Activated CD4-positive, CD25-positive, alpha-beta regulatory T cell (primary cell): Measurements from ENCODE around the gene DNAH5.

Source experiments
- DNase-seq, 4 experiments: peaks; one replicate each; lab custom pipeline; 2025; lab: John Stamatoyannopoulos, UW

The DNAH5 gene

GRCh38 chr5:13708906-13709305, 235.6 kb downstream of the DNAH5 start:
- no peak for DNase-seq

- no peak for DNase-seq
Measured at GRCh38 chr5:13708432-13708831, 236.1 kb downstream of the DNAH5 start.

- no peak for DNase-seq
Measured at GRCh38 chr5:13704396-13704795, 240.1 kb downstream of the DNAH5 start.

GRCh38 chr5:13700626-13701025, 243.9 kb downstream of the DNAH5 start:
- DNase-seq, result no peak

- no peak for DNase-seq
Measured at GRCh38 chr5:13698885-13699284, 245.6 kb downstream of the DNAH5 start.

GRCh38 chr5:13695076-13695712, 249.3 kb downstream of the DNAH5 start:
- no peak for DNase-seq

GRCh38 chr5:13692172-13692571, 252.3 kb downstream of the DNAH5 start:
- DNase-seq, result no peak

GRCh38 chr5:13676531-13676930, 268.0 kb downstream of the DNAH5 start:
- no peak for DNase-seq

GRCh38 chr5:13674391-13674790, 270.1 kb downstream of the DNAH5 start:
- no peak for DNase-seq

- no peak for DNase-seq
Measured at GRCh38 chr5:13673511-13673910, 271.0 kb downstream of the DNAH5 start.

- no peak for DNase-seq
Measured at GRCh38 chr5:13664377-13664776, 280.1 kb downstream of the DNAH5 start.

GRCh38 chr5:13662626-13663025, 281.9 kb downstream of the DNAH5 start:
- no peak for DNase-seq

- DNase-seq, result no peak
Measured at GRCh38 chr5:13661272-13661671, 283.2 kb downstream of the DNAH5 start.

GRCh38 chr5:13660072-13660471, 284.4 kb downstream of the DNAH5 start:
- DNase-seq, result no peak

GRCh38 chr5:13659391-13659790, 285.1 kb downstream of the DNAH5 start:
- no peak for DNase-seq

- no peak for DNase-seq
Measured at GRCh38 chr5:13658761-13659160, 285.7 kb downstream of the DNAH5 start.

GRCh38 chr5:13658152-13658551, 286.3 kb downstream of the DNAH5 start:
- no peak for DNase-seq

GRCh38 chr5:13653709-13654108, 290.8 kb downstream of the DNAH5 start:
- DNase-seq, result no peak

- no peak for DNase-seq
Measured at GRCh38 chr5:13649656-13650055, 294.8 kb downstream of the DNAH5 start.

GRCh38 chr5:13648822-13649221, 295.7 kb downstream of the DNAH5 start:
- no peak for DNase-seq

GRCh38 chr5:13643734-13644133, 300.8 kb downstream of the DNAH5 start:
- DNase-seq, result no peak

- DNase-seq, result no peak
Measured at GRCh38 chr5:13643196-13643595, 301.3 kb downstream of the DNAH5 start.
